AG09319 (cell line): ENCODE results near the gene HNRNPD.
"Not testable (repeated sequence)": the region's sequence is repeated elsewhere in the genome, so short reads cannot be mapped to it uniquely, and the experiment has no call there.

Source experiments
- DNase-seq: peaks from one replicate; pipeline ENCODE4 v3.0.0-alpha.2; 2010; ENCODE audit warnings: low read depth; ENCODE audit errors: extremely low read depth
- TF ChIP-seq, protein P1 (sequence below): IDR thresholded peaks from 2 replicates; pipeline ENCODE4 v1.5.1; 2011; ENCODE audit warnings: low read depth, mild to moderate bottlenecking, inconsistent platforms, low read length, moderate library complexity

Gene HNRNPD

DNA sequence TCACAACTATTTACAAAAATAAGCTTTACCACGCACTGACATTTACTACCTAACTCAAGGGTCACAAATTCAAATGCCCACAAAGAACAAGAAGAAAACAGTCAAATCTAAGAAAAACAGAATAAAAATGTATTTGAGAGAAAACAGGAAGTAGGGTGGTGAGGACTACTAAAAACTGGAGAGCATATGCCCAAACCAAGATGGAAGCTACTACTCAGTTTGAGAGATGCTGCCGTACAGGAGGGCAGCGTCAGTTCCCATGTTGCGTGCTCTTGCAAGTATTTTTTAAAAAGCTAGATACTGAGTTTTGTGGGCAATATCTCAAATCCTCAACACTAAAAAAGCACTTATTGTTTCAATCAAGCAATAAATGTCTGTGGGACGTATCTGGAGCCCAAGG is 16.2 kb downstream of the HNRNPD start:
- DNase-seq: no peak
- TF ChIP-seq, protein P1, sequence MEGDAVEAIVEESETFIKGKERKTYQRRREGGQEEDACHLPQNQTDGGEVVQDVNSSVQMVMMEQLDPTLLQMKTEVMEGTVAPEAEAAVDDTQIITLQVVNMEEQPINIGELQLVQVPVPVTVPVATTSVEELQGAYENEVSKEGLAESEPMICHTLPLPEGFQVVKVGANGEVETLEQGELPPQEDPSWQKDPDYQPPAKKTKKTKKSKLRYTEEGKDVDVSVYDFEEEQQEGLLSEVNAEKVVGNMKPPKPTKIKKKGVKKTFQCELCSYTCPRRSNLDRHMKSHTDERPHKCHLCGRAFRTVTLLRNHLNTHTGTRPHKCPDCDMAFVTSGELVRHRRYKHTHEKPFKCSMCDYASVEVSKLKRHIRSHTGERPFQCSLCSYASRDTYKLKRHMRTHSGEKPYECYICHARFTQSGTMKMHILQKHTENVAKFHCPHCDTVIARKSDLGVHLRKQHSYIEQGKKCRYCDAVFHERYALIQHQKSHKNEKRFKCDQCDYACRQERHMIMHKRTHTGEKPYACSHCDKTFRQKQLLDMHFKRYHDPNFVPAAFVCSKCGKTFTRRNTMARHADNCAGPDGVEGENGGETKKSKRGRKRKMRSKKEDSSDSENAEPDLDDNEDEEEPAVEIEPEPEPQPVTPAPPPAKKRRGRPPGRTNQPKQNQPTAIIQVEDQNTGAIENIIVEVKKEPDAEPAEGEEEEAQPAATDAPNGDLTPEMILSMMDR: no peak

DNA sequence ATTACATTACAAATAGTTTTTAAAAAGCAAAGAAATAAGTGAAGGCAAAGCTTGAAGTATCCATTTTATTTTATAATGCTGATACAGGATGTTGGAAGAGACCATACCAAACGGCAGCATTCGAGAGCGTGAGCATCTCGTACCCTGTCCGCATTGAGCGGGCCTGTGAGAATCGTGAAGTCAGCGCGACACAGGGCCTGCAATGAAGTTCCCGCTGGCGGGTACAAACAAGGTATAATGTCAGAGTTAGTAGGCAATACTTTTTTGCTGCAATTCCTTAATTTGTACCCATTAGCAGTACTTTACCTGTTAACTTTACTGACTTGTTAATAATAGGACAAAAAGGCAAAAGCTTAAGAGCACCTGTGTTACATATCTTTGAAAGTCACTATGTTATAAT is 19.0 kb downstream of the HNRNPD start:
- TF ChIP-seq, protein P1: no peak
- no peak for DNase-seq

DNA sequence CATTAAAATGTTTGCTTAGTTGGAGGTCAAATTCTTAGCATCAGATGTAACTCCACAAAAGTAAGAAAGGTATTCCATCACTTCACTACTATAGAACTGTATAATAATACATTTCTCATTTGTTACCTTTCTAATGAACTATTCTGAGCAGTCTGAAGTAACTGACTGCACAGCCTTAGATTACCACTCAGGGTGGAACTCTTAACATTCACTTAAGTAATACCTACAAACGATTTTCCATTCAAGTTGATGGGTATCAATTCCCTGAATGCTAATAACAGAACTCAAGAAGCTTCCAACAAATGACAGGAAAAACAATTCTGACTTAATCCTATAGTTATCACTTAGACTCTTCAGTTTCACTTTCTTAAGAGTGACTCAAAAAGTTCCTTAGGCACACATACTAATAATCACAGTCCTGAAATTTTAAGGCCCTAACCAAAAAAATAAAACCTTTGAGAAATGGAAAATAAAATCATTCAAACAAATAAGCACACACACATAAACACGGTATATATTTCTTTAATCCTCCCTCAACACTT is 20.9 kb downstream of the HNRNPD start:
- TF ChIP-seq, protein P1: no peak
- no peak for DNase-seq

DNA sequence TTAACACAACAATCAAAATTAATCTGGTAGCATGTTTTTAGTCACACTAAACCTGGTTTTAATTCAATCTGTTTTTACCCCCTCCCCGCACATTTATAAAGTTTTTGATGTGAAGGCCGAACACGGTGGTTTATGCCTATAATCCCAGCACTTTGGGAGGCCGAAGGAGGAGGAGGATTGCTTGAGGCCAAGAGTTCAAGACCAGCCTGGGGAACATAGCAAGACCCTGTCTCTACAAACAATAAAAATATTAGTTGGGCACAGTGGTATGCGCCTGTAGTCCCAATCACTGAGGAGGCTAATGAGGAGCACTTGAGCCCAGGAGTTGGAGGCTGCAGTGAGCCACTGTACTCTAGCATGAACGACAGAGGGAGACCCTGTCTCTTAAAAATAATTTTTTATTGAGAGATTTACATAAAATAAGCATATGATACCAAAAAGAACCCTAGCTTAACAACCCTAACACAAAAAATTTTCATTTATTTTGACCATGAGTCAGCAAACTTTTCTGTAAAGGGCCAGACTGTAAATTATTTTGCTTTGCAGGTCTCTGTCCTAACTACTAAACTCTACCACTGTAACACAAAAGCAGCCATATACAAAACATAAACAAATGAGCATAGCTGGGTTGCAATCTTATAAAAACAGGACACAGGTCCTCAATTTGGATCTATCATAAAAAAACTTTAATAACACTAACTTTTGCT is 21.5 kb downstream of the HNRNPD start:
- DNase-seq: no peak
- TF ChIP-seq, protein P1: no peak

DNA sequence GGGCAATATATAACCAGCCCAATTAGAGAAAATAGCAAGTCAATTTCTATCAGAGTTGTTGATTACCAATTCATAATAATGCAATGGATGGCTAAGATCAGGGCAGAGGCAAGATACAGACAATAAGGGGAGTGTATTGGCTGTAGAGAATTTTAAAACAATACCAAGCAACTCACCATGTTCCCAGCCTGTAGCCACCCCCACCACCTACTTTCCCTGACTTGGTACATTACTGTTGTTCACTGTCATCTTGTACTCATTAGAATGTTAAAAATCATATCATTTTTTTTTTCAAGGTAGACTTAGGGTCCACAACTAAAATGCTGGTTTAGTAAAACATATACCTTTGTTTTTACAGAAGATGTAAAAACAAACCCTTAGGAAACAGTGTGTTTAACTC is 27.7 kb downstream of the HNRNPD start:
- TF ChIP-seq, protein P1: no peak
- DNase-seq: no peak

DNA sequence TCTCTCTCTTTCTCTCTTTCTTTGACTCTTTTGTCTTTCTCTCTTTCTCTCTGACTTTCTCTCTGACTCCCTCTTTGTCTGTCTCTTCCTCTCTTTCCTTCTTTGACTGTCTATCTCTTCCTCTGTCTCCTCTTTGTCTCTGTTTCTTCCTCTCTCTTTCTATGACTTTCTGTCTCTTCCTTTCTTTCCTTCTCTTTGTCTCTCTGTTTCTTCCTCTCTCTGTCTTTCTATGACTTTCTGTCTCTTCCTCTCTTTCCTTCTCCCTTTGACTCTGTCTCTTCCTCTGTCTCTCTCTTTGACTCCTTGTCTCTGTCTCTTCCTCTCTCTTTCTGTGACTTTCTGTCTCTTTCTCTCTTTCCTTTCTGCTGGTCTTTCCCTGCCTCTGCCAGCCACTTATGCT is 38.7 kb downstream of the HNRNPD start:
- no peak for DNase-seq
- TF ChIP-seq, protein P1: no peak

DNA sequence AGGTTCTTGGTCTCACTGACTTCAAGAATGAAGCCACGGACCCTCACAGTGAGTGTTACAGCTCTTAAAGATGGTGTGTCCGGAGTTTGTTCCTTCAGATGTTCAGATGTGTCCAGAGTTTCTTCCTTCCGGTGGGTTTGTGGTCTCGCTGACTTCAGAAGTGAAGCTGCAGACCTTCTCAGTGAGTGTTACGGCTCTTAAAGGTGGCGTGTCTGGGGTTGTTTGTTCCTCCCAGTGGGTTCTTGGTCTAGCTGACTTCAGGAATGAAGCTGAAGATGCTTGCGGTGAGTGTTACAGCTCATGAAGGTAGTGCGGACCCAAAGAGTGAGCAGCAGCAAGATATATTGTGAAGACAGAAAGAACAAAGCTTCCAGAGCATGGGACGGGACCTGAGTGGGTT is 40.1 kb downstream of the HNRNPD start:
- not testable (repeated sequence) for DNase-seq

DNA sequence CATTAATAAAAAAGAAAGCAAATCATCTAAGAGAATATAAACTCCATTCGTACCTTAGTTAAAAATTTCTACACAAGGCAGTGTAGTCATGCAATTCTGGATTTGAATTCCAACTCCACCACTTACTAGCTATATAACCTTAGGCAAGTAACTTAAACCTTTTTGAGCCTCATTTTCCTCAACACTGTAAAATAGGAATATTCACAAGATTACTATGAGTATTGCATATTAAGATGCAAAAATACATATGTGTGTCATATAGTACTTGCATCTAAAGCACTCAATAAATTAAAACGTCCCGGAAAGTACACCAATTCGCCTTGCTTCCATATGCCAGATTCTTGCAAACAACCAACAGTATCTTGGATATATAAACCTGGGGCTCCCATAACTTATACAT is 42.0 kb downstream of the HNRNPD start:
- TF ChIP-seq, protein P1: no peak
- no peak for DNase-seq
